Measurements from ENCODE around the gene KIRREL1.

GRCh38 chr1:158112994-158113758, 119.7 kb downstream of the KIRREL1 start:
- TF ChIP-seq TAF1 (IDR thresholded peaks at IDR 0.05; ENCODE audit: low read depth) (no peak), EP300 (IDR thresholded peaks at IDR 0.05; ENCODE audit: borderline replicate concordance) (no peak), EGR1 (IDR thresholded peaks at IDR 0.05) (0 out of 2 replicates have a peak, but pooled peaks have one; percentile 14), REST (IDR thresholded peaks at IDR 0.05; ENCODE audit: low read depth) (no peak), TEAD4 (IDR thresholded peaks at IDR 0.05) (no peak), YY1 (IDR thresholded peaks at IDR 0.05; ENCODE audit: low read depth) (no peak), CEBPB (IDR thresholded peaks at IDR 0.05) (no peak), FOXM1 (IDR thresholded peaks at IDR 0.05; ENCODE audit: borderline replicate concordance, low read depth) (no peak)
